ENCODE measurements around the gene STK26.

GRCh38 chrX:132058050-132058449 lies 34.9 kb downstream of the STK26 start:
- TF ChIP-seq POLR2A (IDR thresholded peaks at IDR 0.05) (no peak), CTCF (IDR thresholded peaks at IDR 0.05) (no peak)
